DND-41 (cell line): ENCODE results near the gene WDR70.
"Not testable (repeated sequence)": the region's sequence is repeated elsewhere in the genome, so short reads cannot be mapped to it uniquely, and the experiment has no call there.

Experiments used
- EZH2 ChIP-seq: IDR thresholded peaks from 3 replicates; pipeline ENCODE4 v1.6.1; 2012; ENCODE audit warnings: borderline replicate concordance, low read depth, mild to moderate bottlenecking, moderate library complexity, low read length, inconsistent platforms; ENCODE audit not compliant: severe bottlenecking
- TF ChIP-seq, protein P1 (sequence below): IDR thresholded peaks from 2 replicates; pipeline ENCODE4 v1.5.1; 2012; ENCODE audit warnings: borderline replicate concordance, low read length, moderate library complexity, mild to moderate bottlenecking; ENCODE audit not compliant: poor library complexity, severe bottlenecking; ENCODE audit errors: extremely low read depth

DNA sequence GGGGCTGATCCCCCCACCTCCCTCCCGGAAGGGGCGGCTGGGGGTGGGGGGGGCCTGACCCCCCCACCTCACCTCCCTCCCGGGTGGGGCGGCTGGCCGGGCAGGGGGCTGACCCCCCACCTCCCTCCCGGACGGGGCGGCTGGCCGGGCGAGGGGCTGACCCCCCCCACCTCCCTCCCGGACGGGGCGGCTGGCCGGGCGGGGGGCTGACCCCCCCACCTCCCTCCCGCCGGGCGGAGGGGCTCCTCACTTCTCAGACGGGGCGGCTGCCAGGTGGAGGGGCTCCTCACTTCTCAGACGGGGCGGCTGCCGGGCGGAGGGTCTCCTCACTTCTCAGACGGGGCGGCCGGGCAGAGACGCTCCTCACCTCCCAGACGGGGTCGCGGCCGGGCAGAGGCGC, 36.3 kb downstream of the WDR70 start:
- TF ChIP-seq EZH2: not testable (repeated sequence)
- TF ChIP-seq, protein P1, sequence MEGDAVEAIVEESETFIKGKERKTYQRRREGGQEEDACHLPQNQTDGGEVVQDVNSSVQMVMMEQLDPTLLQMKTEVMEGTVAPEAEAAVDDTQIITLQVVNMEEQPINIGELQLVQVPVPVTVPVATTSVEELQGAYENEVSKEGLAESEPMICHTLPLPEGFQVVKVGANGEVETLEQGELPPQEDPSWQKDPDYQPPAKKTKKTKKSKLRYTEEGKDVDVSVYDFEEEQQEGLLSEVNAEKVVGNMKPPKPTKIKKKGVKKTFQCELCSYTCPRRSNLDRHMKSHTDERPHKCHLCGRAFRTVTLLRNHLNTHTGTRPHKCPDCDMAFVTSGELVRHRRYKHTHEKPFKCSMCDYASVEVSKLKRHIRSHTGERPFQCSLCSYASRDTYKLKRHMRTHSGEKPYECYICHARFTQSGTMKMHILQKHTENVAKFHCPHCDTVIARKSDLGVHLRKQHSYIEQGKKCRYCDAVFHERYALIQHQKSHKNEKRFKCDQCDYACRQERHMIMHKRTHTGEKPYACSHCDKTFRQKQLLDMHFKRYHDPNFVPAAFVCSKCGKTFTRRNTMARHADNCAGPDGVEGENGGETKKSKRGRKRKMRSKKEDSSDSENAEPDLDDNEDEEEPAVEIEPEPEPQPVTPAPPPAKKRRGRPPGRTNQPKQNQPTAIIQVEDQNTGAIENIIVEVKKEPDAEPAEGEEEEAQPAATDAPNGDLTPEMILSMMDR: not testable (repeated sequence)
